COR-L47 (cell line): ENCODE data around the gene GUK1.

Source experiments
- DNase-seq: peaks from one replicate; lab custom pipeline; 2025; lab: John Stamatoyannopoulos, UW

The GUK1 gene

DNA sequence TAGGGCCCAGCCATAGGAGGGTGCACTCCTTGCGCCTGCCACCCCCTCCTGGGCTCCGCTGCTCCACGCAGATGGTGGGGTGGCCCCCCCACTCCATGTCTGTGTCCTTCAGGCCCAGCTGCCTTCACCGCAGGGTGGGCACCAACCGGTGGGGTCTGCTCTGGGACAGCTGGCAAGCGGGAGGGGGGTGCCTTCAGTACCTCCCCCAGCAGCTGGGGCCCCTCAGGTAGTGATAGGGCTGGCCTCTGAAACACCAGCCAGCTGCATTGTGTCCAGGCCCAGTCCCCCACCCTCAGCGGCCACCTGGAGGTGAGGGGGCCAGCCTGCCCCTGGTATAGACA lies 10.0 kb downstream of the GUK1 start:
- no peak for DNase-seq

DNA sequence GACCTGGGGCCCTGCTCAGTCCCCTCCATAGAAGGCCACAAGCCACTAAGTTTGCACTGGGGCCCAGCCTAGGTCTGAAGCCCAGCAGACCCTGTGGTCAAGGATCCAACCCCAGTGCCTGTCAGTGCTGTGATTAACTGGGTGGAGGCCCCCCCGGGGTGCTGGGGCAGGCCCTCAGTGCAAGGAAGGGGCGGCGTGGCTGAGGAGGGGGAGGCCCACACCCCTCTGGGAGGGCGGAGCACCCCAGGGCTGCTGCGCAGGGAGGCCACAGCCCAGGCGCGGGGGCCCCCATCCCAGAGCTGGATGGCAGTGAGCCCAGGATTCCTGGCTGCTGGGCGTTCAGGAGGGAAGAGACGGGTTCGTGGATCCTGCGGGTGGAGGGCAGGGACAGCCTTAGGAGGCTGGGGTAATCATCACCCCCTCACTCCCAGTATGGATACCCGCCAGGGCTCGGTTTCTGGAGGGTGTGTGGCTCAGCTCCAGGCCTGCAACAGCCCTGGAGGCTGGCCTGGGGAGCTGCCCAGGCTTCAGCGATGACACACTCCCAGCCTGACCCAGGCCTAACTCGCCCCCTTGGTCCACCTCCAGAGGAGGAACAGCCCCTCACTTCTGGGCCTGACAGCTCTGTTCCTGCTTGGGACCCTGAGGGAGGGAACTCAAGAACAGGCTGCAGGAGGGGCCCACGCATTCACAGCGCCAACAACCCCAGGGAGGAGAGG lies 10.5 kb downstream of the GUK1 start:
- DNase-seq = no peak

DNA sequence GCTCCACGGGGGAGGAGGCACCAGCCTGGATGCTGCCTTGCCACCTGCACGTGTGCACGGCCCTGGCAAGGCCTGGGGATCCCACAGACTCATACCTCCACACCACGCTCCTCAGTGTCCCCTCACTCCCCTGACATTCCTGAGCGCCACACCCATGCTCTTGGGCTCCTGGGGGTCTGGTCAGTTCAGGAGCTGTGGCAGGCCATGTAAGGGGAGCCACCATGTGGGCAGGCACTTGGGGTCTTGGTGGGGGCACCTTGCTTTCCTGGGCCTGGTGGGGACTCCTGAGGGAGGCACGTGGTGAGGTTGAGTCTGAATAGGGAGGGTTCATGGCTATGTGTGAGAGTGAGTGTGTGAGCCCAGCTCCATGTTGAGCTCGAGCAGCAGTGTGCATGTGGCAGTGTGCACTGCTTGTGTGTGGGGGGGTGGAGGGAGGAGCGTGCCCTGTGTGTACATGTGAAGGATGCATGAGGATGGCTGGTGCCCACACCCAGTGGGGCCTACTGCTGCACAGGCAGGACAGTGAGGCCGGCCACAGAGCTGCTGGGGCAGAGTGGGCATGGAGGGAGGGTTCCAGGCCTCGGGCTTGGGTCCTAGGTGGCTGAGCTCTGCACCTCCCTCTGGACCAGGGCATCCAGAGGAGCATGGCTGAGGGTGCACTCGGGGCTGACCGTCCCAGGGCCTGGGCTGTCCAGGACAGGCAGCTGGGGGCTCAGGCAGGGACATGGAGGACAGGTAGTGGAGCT lies 11.3 kb downstream of the GUK1 start:
- no peak for DNase-seq

DNA sequence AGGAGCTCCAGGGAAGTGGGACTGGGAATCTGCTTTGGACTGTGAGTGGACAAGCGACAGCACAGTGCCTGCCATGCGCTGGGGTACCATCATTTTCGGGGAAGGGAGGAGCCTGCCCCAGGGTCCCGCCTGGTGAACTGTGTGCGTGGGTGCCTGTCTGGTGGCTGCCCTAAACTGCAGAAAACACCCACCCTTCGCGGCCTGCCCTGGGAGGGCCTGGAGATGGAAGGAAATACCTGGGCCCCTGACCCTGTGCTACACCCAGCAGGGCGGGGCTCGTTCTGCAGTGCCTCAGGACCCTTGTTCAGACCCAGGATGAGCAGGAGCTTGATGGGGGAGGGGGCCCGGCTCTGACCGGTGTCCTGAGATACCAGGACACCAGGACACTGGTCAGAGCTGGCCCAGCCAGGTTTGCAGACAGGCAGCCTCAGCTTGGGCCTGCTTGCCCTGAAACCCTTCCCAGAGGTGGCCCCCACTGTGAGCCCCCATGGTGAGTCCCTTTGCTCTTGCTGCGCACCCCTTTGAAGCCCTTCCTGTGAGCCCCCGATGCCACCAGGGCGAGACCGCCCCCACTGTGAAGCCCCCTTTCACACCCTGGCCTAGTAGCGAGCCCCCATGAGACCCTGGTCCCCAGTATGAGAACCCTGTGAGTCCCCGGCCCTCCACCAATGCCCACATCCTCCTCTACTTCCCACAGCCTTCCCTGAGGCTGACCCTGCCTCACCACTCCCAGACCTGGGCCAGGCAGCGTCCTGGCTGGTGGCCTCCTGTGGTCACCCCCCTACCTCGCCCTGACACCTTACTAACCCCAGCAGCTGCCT lies 12.2 kb downstream of the GUK1 start:
- no peak for DNase-seq

DNA sequence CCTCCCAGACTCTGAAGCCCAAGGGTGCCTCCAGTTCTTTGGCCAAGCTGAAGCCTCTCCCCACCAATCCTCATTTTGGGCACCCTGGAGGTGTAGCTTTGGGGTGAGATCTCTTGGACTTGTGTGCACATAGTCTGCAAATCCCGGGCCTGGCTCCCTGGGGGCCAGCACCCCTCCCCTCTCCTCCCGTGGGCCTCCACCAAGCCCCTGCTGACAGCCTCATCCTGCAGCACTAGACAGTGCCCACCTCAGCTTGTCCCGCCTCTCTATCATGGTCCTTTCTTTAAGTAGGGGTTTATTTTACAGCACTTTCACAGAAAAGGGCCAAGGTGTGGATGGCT lies 12.8 kb downstream of the GUK1 start:
- DNase-seq = no peak

DNA sequence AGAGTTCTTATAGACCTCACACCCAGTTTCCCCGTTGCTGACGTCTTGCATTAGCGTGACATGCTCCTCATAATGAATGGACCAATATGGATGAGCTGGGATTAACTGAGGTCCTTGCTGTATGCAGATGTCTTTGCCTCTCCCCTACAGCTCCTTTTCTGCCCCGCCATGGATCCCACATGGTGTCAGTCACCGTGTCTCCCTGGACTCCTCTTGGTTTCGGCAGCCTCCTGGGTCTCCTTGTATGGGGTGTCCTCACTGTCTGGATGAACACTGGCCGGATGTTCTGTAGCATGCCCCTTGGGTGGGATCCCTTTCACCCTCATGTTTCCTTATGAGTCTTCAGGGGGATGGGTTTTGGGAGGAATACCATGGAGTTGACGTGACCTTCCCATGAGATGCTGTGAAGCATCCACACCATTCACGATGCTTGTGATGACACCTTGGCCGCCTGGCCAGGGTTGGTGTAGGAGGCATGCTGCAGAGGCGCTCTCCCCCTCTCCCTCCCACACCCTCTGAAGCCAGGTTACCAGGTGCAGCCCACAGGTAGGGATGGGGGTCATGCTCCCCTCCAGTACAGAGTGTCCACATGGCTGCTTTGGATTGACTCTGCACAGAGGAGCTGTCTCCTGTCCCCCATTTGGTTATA lies 14.1 kb downstream of the GUK1 start:
- no peak for DNase-seq

DNA sequence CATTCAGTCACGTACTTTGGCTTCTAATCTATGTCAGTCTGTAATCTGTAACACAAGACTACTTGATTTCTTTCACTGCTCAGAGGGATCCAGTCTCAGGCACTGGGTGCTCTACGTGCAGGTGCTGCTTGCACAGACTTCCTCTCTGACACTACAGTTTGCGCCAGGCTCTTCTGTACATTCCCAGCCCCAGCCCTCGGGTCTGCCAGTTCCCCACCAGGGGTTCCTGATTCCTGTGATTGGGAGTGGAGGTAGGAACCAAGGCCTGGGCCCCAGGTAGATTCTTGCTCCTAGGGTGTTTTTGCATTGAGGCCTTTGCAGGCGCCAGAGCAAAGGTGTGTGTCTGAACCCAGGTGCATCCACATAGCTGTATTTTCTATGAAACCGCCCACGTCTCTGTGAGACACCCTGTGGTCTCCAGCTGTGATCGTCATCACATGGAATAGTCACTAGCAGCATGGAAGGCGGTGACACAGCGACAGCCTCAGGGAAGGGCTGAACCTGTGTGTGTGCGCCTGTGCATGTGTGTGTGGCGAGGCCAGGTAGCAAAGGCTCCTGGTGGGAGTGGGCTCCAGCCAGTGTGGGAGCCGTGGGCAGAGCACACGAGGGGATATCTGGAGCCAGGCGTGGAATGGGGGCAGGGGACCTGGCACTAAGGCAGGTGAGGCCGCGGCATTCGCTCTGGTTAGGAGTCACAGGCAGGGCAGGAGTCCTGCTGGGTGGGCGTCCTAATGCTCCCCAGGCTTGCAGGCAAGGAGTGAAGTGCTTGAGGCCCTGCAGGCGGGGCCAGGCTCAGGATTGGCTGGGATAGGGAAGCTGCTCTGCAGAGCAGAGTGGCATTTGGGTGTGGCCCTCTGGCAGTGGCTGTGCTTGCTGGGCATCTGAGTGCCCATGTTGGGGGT lies 14.8 kb downstream of the GUK1 start:
- peak; percentile 88 for DNase-seq

DNA sequence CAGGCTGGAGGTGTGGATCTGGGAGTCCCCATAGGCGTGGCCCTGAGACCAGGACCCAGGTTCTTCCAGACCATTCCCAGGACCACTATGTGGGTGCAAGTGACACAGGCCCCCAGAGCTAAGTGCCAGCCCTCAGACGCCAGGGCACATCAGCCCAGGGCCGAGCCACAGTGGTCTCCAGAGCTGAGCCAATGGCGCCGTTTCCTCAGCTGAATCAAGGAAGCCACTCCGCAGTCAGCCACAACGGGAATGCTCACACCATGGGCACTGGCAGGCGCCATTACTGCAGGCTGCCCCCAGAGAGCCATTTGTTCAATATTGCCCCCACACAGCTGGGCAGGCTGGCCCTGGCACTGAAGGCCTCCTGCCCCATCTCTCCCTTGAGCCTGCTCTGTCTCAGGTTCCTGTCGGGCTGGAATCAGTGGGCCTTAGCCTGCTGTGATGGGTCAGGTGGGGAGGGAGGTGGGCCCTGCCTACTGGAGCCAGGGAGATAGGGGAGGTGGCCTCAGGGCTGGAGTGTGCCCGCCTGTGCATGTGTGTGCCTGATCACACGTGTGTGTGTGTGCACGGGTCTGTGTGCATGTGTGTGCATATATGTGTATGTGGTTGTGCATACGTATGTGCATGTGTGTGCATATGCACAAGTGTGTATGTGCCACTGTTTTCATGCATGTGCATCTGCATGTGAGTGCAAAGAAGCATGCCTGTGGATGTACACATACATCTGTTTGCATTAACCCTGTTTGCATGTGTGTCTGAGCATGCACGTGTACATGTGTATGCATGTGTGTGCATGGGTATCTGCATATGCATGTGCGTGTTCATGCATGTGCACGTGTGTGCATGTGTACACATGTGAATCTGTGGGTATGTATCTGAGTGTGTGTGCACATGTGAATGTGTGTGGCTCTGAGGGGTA lies 15.8 kb downstream of the GUK1 start:
- DNase-seq = no peak

DNA sequence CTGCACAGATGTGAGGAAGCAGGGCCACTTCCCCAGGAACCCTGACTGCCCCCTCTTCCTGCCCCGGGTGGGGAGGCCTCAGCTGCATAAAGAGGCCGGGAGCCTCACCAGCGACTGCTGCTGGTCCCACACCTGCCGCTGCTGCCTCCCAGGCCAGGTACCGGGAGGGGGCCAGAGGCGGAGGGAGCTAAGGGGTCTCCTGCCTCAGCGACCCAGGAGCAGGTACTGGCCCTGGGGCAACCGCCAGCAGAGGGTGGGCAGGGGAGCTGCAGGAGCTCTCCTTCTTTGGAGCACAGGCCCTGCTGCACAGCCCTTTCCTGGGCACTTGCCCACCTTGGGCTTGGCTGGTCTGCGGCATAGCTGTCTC lies 16.4 kb downstream of the GUK1 start:
- DNase-seq = no peak

DNA sequence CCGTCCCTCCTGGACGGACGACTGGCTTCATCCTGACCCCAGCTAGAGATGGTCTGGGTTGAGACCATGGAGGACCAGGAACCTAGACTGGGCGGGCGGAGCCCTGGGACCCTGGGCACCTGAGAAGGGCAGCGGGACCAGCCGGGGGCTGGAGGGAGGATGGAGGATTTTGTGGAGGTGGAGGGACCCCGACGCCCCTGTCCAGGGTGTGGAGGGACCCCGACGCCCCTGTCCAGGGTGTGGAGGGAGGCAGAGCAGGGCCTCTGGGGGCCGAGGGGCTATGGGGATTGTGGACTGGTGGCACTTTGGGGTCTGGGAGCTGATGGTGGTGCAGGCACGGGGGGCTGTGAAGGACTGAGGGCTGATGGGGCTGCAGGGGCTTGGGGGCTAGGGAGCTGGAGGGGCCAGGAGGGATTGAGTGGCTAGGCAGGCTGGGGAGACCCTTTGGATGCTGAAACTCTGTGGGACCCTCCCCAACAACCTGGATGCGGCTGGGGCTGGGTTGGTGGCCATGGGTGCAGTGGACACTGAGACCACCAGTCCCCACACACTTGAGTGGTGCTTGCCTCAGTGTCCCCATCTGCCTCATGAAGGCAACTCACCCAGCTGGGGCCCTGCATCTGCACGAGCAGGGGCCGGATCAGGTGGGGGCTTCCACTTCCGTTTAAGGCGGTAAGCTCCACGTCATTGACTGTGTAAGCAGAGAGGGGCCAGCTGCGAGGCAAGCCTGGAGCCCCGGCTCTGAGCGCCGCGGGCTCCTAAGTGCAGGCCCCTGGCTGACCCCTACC lies 17.1 kb downstream of the GUK1 start:
- no peak for DNase-seq

DNA sequence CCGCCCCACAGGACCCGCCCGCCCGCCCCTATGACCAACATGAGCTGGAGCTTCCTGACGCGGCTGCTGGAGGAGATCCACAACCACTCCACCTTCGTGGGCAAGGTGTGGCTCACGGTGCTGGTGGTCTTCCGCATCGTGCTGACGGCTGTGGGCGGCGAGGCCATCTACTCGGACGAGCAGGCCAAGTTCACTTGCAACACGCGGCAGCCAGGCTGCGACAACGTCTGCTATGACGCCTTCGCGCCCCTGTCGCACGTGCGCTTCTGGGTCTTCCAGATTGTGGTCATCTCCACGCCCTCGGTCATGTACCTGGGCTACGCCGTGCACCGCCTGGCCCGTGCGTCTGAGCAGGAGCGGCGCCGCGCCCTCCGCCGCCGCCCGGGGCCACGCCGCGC lies 17.6 kb downstream of the GUK1 start:
- no peak for DNase-seq

DNA sequence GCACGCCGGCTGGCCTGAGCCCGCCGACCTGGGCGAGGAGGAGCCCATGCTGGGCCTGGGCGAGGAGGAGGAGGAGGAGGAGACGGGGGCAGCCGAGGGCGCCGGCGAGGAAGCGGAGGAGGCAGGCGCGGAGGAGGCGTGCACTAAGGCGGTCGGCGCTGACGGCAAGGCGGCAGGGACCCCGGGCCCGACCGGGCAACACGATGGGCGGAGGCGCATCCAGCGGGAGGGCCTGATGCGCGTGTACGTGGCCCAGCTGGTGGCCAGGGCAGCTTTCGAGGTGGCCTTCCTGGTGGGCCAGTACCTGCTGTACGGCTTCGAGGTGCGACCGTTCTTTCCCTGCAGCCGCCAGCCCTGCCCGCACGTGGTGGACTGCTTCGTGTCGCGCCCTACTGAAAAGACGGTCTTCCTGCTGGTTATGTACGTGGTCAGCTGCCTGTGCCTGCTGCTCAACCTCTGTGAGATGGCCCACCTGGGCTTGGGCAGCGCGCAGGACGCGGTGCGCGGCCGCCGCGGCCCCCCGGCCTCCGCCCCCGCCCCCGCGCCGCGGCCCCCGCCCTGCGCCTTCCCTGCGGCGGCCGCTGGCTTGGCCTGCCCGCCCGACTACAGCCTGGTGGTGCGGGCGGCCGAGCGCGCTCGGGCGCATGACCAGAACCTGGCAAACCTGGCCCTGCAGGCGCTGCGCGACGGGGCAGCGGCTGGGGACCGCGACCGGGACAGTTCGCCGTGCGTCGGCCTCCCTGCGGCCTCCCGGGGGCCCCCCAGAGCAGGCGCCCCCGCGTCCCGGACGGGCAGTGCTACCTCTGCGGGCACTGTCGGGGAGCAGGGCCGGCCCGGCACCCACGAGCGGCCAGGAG lies 18.3 kb downstream of the GUK1 start:
- no peak for DNase-seq

DNA sequence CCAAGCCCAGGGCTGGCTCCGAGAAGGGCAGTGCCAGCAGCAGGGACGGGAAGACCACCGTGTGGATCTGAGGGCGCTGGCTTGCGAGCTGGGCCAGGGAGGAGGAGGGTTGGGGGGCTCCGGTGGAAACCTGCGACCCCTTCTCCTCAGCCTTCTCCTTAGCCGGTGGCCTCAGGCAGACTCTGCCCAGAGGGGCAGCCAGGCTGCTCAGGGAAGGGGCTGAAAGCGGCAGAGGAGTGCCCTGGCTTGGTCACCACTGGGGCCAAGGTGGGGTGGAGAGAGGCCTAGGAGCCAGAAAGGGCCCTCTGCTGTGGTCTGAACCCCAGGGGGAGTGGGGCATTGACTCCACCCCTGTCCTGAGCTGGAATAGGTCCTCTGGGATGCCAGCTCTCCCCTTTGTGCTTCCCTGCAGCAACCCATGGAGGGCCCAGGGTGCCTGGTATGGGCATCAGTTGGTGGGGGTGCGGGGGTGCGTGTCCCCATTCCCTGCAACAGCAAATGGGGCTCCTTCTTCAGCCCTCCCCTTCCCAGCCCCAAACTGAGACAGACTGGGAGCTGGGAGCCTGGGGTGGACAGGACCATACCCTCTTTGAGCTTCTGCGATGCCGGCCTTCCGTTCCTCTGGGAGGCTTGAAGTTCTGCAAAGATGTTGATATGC lies 19.1 kb downstream of the GUK1 start:
- DNase-seq = no peak

DNA sequence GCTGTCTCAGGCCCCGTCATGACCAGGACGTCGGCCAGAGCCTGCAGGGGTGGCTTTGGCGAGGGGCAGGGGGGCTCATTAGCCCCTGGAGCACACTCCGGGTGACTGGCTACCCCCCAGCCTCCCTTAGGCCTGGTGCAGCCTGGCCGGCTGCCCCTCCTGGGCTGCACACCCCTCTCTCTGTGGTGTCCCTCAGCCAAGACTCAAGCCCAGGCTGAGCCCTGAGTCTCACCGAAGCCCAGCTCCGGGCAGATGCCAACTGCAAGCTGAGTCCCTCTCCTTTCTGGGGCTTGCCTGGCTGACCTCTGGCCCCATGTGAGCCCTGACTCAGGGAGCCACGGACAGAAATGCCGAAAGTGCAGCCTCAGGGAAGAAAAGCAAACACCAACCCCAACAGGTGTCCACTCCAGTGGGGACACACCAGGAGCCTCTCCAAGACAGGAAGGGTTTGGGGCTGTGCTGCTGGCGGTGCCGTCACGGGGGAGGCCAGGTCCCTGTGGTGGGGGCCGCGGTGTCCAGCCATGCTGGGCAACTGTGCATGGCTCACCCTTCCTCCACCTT lies 20.2 kb downstream of the GUK1 start:
- no peak for DNase-seq

DNA sequence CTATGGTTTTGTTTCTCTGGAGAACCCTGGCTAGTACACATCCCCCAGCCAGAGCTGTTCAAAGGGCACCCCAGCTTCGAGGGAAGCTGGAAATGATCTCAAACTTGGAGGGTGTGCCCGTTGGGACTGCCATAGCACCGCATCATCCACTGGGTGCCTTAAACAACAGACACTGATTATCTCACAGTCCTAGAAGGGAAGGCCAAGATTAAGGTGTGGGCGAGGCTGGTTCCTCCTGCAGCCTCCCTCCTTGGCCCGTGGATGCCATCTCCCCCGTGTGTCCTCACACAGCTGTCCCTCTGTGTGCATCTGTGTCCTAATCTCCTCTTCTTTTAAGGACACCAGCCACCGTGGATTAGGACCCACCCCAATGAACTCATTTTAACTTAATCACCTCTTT lies 21.3 kb downstream of the GUK1 start:
- DNase-seq = no peak

DNA sequence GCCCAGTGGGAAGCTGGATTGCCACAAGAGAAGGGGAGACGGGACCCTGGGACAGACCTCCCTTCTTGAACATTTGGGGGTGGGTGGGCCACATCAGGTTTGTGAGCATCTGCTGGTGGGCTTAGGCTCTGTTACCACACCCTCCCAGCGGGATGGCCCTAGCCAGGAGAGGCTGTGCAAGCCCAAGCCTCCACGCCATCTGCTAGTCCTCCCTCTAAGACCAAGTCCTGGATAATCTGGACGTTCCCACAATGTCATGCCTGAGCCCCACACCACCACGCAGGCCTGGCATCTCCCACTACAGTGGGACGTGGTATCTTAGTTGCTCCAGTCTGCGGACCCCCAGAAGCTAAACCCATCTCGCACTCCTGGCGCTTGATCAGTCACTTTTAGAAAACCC lies 21.8 kb downstream of the GUK1 start:
- no peak for DNase-seq

DNA sequence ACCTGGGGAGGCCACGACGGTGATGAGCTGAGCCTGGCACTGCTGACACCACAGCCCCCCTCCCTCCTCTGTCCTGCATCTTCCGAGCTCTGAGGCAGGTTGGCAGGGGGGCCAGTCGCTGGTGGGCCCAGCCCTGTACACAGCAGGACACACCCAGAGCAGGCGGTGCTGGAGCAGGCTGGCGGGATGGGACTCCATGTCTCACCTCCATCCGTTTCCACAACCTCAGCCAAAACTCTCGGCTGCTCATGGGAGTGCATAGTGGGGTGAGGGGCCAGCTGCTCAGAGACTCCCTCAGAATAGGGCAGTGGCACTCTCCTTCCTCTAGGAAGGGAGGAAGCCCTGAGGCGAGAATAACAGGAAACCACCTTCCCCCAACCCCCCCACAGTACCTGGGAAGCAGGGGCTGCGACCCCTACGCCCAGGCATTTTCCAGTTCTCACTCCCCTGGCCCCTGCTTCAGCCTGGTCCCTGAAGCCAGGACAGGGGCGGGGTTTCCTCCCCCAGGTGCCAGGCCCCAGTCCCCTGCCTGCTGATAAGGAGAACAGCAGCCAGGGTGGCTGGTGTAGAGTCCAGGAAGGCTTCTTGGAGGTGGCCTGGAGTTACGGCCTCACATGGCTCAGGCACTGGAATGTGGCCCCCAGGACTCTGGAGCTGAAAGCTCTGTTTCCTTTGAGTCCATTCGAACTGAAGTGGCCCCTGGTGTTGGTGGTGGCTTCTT lies 22.4 kb downstream of the GUK1 start:
- DNase-seq = no peak
